Kidney (tissue), 14 donors: ENCODE results near the gene UPF1. TPM values are rescaled to one million over a fixed set of nuclear protein-coding genes. Genes with fewer than 3 reads are reported as not detected.

ENCODE experiments used
- DNase-seq, 5 donors: peaks; one replicate each; pipeline ENCODE4 v3.0.0-alpha.2; 2013 to 2020
- FAIRE-seq: peaks from 2 replicates; lab custom pipeline; 2012; peaks lifted over from hg19 to GRCh38; lab: Jason Lieb, UNC
- H3K27ac ChIP-seq, 2 donors: one replicate each; pipeline ENCODE4 v1.7.0; 2013; ENCODE audit warnings: low read depth in 2 of 2, low read length in 2 of 2, inconsistent platforms in 1 of 2
- H3K27me3 ChIP-seq: one replicate; pipeline ENCODE4 v1.7.1; 2013; ENCODE audit warnings: low read length, inconsistent platforms; ENCODE audit not compliant: control insufficient read depth, insufficient read depth
- H3K36me3 ChIP-seq, 3 donors: one replicate each; pipeline versions ENCODE4 v1.7.0 to v1.7.1; 2013; ENCODE audit warnings: low read length in 3 of 3, control low read depth in 1 of 3, inconsistent platforms in 1 of 3; ENCODE audit not compliant: insufficient read depth in 3 of 3, control insufficient read depth in 2 of 3
- H3K4me1 ChIP-seq, 3 donors: one replicate each; pipeline versions ENCODE4 v1.7.0 to v1.7.1; 2013; ENCODE audit warnings: low read length in 3 of 3, inconsistent platforms in 1 of 3, low read depth in 1 of 3; ENCODE audit not compliant: control insufficient read depth in 2 of 3, insufficient read depth in 2 of 3
- H3K4me3 ChIP-seq, 3 donors: one replicate each; pipeline versions ENCODE4 v1.7.0 to v1.8.1; 2013; ENCODE audit warnings: low read length in 3 of 3, control low read depth in 1 of 3, inconsistent platforms in 1 of 3
- H3K9ac ChIP-seq, 3 donors: one replicate each; pipeline versions ENCODE4 v1.7.0 to v1.7.1; 2013; ENCODE audit warnings: low read length in 3 of 3, control low read depth in 1 of 3, inconsistent platforms in 1 of 3
- H3K9me3 ChIP-seq, 3 donors: one replicate each; pipeline versions ENCODE4 v1.7.0 to v1.7.1; 2013; ENCODE audit warnings: low read length in 3 of 3, control low read depth in 1 of 3, inconsistent platforms in 1 of 3; ENCODE audit not compliant: control insufficient read depth in 2 of 3, insufficient read depth in 1 of 3
- CTCF ChIP-seq: IDR thresholded peaks from 3 replicates; pipeline ENCODE4 v1.5.1; 2012; ENCODE audit warnings: mild to moderate bottlenecking, moderate library complexity, borderline replicate concordance; ENCODE audit not compliant: insufficient read depth; ENCODE audit errors: extremely low read depth
- intact Hi-C: fragments of 100-400 bp; cut with DNase I; formaldehyde crosslinking; loops from one replicate; pipeline ENCODE4 v1.11.1; 2022
- polyA plus RNA-seq: library from polyadenylated mRNA; stranded (reverse); fragments of 350-450 nt; fragmentation: Illumina TruSeq; extraction: RNeasy Lipid Tissue Mini Kit (QIAGEN cat#74804); gene quantifications from one replicate; pipeline ENCODE4 v1.2.3, GENCODE V29; 2014; ENCODE audit warnings: low read depth, low replicate concordance; ENCODE audit not compliant: insufficient read depth
- total RNA-seq: library from RNA; stranded (reverse); fragmentation: NEBNext Ultra II Directional; extraction: Animal tissue kit (Norgen Biotek cat#: 25700); gene quantifications from one replicate; pipeline ENCODE4 v1.2.1, GENCODE V29; 2021
- donor health status: control.
- donor health status: control.
- donor health status: control.
- donor health status: control.
- donor health status: control.
- donor health status: DM: yes; HTN: yes; CAD: no.
- donor health status: Normal renal cell carcinoma (clear cell type).

UPF1 gene
- total and polyA plus RNA-seq, 2 donors from 2014 or later, result 34.2 to 70.1 TPM

- DNase-seq, result no peak
- intact Hi-C loops, result no loop called here
- Histone ChIP-seq H3K9me3 (no peaks in the 10 kb centered on the region), H3K36me3 (peaks cover 2 to 88% (median 54%) of the 10 kb centered on the region in 3 donors), H3K27ac (peak overlapping the region in 1 of 2 donors; percentile 1), H3K4me1 (peaks cover 0 to 2% (median 0%) of the 10 kb centered on the region in 3 donors), H3K4me3 (no peak overlapping the region), H3K9ac (no peak overlapping the region), H3K27me3 (no peaks in the 10 kb centered on the region)
- no peak for TF ChIP-seq CTCF
- FAIRE-seq, result no peak
Observed at GRCh38 chr19:18855647-18856384, 24.1 kb downstream of the UPF1 start.

- Histone ChIP-seq H3K27me3 (no peaks in the 10 kb centered on the region), H3K4me1 (peaks cover 0 to 2% (median 0%) of the 10 kb centered on the region in 3 donors), H3K9me3 (no peaks in the 10 kb centered on the region), H3K36me3 (peaks cover 7 to 89% (median 58%) of the 10 kb centered on the region in 3 donors), H3K27ac (no peak overlapping the region), H3K9ac (no peak overlapping the region), H3K4me3 (no peak overlapping the region)
- FAIRE-seq (no peak), DNase-seq (peak in 3 of 5 donors; percentile 76 to 88 (median 81))
- intact Hi-C loops, result no loop called here
- peak; percentile 47 for TF ChIP-seq CTCF
Observed at GRCh38 chr19:18856385-18857126, 24.8 kb downstream of the UPF1 start.

- no peak overlapping the region for H3K4me3 ChIP-seq
- no peak overlapping the region for H3K27ac ChIP-seq
- TF ChIP-seq CTCF, result no peak
- FAIRE-seq (no peak), DNase-seq (no peak)
- H3K9me3 ChIP-seq, result no peaks in the 10 kb centered on the region
- intact Hi-C loops, result no loop called here
- no peaks in the 10 kb centered on the region for H3K27me3 ChIP-seq
- H3K9ac ChIP-seq, result no peak overlapping the region
- peaks cover 7 to 89% (median 53%) of the 10 kb centered on the region in 3 donors for H3K36me3 ChIP-seq
- H3K4me1 ChIP-seq, result peaks cover 0 to 2% (median 0%) of the 10 kb centered on the region in 3 donors
Observed at GRCh38 chr19:18857223-18857622, 25.5 kb downstream of the UPF1 start.
